Measurements from ENCODE around the gene PLA2R1. TPM values are rescaled to one million over a fixed set of nuclear protein-coding genes. Genes with fewer than 3 reads are reported as not detected.

Gene PLA2R1
- total RNA-seq, 4 donors from 2014 or later, result 86.0 to 246 (median 152) TPM

DNA sequence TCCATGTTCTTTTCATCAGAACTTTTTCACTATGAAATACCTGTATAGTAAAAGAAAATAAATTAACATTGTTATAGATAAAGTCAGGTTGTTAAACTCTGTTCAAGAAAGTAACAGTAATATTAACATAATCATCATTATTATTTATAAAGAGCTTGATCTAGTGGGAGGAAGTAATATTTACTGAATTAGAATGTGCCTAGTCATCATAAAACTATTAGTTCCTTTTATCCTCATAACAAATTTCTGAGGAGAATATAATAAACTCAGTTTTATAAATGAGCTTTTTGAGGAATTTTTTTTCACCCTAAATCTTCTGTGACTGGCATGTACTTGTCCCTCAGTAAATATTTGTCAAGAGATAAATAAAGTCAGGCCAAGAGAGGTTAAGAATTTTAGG, 78.4 kb downstream of the PLA2R1 start:
- H3K9me3 ChIP-seq, result no peaks in the 10 kb centered on the region
- no peaks in the 10 kb centered on the region for H3K27me3 ChIP-seq
- peaks cover 42 to 47% of the 10 kb centered on the region in 2 donors for H3K4me1 ChIP-seq
- DNase-seq, result no peak
- H3K36me3 ChIP-seq, result peaks cover 0 to 14% of the 10 kb centered on the region in 2 donors
- TF ChIP-seq, protein P1, sequence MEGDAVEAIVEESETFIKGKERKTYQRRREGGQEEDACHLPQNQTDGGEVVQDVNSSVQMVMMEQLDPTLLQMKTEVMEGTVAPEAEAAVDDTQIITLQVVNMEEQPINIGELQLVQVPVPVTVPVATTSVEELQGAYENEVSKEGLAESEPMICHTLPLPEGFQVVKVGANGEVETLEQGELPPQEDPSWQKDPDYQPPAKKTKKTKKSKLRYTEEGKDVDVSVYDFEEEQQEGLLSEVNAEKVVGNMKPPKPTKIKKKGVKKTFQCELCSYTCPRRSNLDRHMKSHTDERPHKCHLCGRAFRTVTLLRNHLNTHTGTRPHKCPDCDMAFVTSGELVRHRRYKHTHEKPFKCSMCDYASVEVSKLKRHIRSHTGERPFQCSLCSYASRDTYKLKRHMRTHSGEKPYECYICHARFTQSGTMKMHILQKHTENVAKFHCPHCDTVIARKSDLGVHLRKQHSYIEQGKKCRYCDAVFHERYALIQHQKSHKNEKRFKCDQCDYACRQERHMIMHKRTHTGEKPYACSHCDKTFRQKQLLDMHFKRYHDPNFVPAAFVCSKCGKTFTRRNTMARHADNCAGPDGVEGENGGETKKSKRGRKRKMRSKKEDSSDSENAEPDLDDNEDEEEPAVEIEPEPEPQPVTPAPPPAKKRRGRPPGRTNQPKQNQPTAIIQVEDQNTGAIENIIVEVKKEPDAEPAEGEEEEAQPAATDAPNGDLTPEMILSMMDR (IDR thresholded peaks at IDR 0.05), result no peak
- TF ChIP-seq POLR2A (IDR thresholded peaks at IDR 0.05), result no peak
- H3K4me3 ChIP-seq (replicated peaks in 1 of 3), result no peak overlapping the region
- H3K27ac ChIP-seq, result peak overlapping the region; percentile 75 to 98 (median 94)
- intact Hi-C loops (cut with DNase I), result no loop called here

DNA sequence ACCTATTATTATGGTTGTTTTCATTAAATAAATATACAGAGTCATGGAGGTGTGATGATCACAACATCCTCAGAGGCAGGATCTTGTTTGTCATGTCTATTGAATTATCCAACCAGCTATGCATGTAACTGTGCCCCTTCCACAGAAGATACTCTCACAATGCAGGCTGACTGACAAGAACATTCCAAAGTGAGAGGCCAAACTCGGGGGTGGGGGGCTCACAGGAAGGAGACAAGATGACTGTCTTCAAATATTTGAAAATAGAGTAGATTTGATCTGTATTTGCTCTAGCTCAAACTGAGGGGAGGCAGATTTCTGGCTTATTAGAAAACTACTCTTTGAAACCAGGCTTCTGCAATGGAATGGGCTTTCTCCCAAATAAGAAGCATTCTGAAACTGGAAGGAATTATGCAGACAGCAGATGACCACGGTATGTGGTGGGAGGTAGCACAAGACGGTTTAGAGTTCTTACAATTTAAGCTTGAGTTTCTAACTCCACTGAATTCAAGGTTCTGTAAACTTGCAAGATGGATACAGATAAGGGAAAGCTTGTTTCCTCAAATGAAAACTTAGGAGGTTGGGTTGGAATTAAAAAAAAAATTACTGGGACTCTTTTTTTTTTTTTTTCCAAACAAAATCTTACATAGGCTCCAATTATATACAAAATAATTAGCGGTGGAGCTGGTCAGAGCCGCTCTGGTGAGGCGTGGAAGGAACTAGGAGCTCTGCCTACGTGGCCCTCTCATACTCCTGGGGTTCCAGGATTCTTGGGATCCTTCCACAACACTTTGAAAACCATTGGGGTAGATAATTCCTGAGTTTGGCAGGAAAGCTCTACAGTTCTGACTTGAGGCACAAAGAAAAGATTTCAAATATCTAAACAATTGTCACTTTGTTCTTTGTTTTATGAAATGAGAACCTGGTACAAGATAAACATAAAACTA, 79.3 kb downstream of the PLA2R1 start:
- peak in 1 of 2 donors; percentile 40 for TF ChIP-seq POLR2A (IDR thresholded peaks at IDR 0.05)
- TF ChIP-seq, protein P1 (IDR thresholded peaks at IDR 0.05), result no peak
- peak; percentile 73 to 74 for DNase-seq
- Histone ChIP-seq H3K4me1 (peaks cover 42 to 47% of the 10 kb centered on the region in 2 donors), H3K36me3 (peaks cover 0 to 16% of the 10 kb centered on the region in 2 donors), H3K27ac (peak overlapping the region; percentile 75 to 98 (median 94)), H3K27me3 (no peaks in the 10 kb centered on the region), H3K9me3 (no peaks in the 10 kb centered on the region), H3K4me3 (replicated peaks in 1 of 3) (no peak overlapping the region)
- WGBS, 2 donors, result 26 to 37% methylated on average over 7 of the region's 7 CpGs
- intact Hi-C loops (cut with DNase I), result no loop called here

DNA sequence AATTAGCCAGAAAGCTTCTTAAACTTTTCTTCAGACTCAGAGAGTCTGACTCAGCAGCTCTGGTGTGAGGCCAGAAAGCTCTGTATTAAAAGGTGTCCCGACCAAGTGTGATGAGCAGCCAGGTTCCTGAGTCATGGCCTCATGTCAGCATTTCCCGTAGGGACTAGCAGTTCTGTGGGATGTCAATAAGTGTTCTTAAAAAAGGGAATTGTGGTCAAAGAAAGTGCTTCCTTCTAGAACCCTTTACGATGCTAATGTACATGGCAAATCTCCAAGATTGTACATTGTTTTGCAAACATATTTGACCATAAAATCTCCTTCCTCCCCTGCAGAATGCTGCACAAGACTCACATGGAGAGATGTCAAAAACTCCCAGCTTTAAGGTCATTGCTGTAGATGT, 80.1 kb downstream of the PLA2R1 start:
- DNase-seq, result peak; percentile 45 to 49
- intact Hi-C loops (cut with DNase I), result no loop called here
- 30 to 34% methylated on average over 3 of the region's 3 CpGs for WGBS, 2 donors

DNA sequence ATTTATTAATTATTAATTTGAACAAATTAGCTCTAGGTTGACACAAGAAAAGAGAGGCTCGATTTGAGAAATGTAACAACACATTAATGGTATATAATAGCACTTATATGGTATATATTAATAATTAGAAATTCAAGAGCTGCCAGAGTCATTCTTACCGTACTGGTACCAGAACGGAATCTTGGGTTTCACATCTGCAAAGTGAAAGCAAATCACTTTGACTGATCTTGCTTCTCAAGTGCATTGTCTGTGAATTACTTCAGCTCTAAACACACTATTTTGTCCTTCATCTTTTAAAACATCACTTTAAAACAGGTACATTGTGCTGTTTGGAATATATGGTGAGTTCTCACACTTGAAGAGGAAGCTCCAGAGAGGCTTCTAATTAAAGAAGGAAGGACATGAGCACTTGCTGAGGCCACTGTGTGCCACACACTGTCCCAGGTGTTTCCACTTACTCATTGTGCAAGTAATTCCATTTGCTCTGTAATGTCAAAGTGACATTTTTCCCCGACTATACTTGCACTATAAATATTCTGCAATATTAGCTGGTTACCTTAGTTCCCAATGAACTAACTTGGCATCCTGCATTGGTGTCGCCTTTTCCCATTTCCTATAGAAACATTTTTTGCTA, 85.8 kb downstream of the PLA2R1 start:
- Histone ChIP-seq H3K27me3 (no peaks in the 10 kb centered on the region), H3K9me3 (no peaks in the 10 kb centered on the region), H3K36me3 (peaks cover 8 to 9% of the 10 kb centered on the region in 2 donors), H3K4me1 (peaks cover 8 to 12% of the 10 kb centered on the region in 2 donors), H3K4me3 (replicated peaks in 1 of 3) (no peak overlapping the region), H3K27ac (no peak overlapping the region)
- 84 to 87% methylated on average over 5 of the region's 5 CpGs for WGBS, 2 donors
- no peak for TF ChIP-seq POLR2A (IDR thresholded peaks at IDR 0.05)
- TF ChIP-seq, protein P1 (IDR thresholded peaks at IDR 0.05), result no peak
- intact Hi-C loops (cut with DNase I), result no loop called here
- no peak for DNase-seq

More for the DNA sequence above, 80.1 kb downstream of the PLA2R1 start:
- Histone ChIP-seq H3K27me3 (no peaks in the 10 kb centered on the region), H3K4me1 (peaks cover 42 to 47% of the 10 kb centered on the region in 2 donors), H3K4me3 (replicated peaks in 1 of 3) (no peak overlapping the region), H3K36me3 (peaks cover 0 to 16% of the 10 kb centered on the region in 2 donors), H3K9me3 (no peaks in the 10 kb centered on the region), H3K27ac (peak overlapping the region; percentile 75 to 98 (median 94))
- TF ChIP-seq POLR2A (IDR thresholded peaks at IDR 0.05), result no peak
- TF ChIP-seq, protein P1 (IDR thresholded peaks at IDR 0.05), result no peak

All from thyroid gland (tissue), 4 donors.